Superior temporal gyrus (tissue), 1 donor: ENCODE measurements around the gene TAF9.
"Not testable (repeated sequence)": the region's sequence is repeated elsewhere in the genome, so short reads cannot be mapped to it uniquely, and the experiment has no call there.

Experiments used
- DNase-seq: peaks from one replicate; pipeline ENCODE4 v3.0.0-alpha.2; 2016; ENCODE audit errors: extremely low spot score

TAF9 gene, protein sequence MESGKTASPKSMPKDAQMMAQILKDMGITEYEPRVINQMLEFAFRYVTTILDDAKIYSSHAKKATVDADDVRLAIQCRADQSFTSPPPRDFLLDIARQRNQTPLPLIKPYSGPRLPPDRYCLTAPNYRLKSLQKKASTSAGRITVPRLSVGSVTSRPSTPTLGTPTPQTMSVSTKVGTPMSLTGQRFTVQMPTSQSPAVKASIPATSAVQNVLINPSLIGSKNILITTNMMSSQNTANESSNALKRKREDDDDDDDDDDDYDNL

GRCh38 chr5:69369340-69370121, at the start of gene TAF9, which contains the start of the genes AK6 and RAD17:
Gene TAF9 (minus strand): TSS chr5:69369520. CDS start chr5:69365737, 3,783 bp downstream.
Gene AK6 (minus strand): TSS chr5:69369520. CDS start chr5:69369490, 30 bp downstream.
Gene RAD17 (plus strand): TSS chr5:69369818. CDS start chr5:69372209, 2,391 bp downstream.
- peak; percentile 88 for DNase-seq

GRCh38 chr5:69418554-69418953, 49.2 kb upstream of the TAF9 start:
- DNase-seq = no peak

DNA sequence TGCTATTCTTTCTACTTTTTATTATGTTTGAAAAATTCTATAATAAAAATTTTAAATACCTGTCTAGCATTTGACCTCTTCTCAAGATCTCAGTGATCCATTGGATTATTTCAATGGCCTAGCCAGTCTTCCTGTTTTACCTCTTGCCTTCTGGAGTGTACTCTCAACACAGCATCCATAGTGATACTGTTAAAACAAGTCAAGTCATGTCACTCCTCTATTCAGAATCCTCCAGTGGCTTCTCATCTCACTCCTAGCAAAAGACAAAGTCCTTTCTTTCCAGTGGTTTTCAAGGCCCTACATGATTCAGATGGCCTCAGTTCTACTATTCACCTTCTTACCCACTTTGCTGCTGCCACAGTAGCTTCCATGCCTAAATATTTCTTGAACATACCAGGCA, 47.4 kb upstream of the TAF9 start:
- no peak for DNase-seq

DNA sequence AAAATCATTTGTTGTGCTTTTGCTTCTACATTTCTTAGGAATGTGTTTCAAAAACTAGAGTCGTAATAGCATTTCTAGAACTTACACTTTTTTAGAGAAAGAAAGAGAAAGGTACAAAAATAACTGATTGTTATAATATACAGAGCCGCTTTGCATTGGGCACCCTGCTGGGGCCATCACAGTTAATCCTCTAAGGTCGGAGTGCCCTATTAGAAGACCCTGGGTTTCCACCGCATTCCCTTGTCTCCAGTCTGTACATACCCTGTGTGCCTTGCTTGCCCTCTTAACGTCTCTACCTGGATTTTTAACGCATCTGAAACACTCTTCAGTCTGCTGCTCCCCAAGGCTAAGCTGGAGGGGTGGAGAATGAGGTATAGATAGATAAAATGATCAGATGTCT, 46.9 kb upstream of the TAF9 start:
- no peak for DNase-seq

GRCh38 chr5:69415584-69415958, 46.3 kb upstream of the TAF9 start:
- DNase-seq = no peak

DNA sequence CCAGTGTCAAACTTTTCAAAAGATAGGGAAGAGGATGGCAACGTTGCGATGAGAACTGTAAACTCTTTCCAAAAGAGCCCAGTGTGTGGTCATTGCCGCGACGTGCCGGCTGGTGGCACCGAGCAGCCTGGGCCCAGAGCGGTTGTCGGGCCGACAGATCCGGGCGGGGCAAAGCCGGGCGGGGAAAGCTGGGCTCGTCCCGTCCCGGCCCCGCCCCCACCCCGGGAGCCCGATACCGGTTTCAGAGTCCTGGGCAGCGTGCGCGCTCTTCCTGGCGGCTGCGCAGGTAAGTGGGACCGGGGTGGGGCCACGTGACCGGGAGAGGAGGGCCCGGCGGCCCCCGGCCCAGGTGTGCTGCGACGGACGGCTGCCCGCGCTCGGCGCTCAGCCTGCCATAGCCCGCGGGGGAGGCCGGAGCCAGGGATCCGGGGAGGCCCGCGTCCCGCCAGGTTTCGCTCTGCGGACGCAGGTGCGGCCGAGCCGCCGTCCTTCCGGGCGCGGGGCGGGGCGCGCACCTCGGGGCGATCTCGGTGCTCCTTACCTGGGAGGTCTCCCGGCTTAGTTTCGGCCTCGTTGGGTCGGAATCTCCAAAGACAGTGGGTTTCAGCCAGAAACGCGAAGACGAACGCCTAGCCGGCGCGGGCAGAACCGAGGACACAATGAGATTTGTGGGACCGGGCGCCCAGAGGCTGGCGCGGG, 45.7 kb upstream of the TAF9 start, which contains the start of gene MARVELD2:
TSS of gene MARVELD2 (plus strand) at position 232 of the 699 bp plus-strand sequence. CDS start 4,270 bp downstream, outside the sequence.
- no peak for DNase-seq

DNA sequence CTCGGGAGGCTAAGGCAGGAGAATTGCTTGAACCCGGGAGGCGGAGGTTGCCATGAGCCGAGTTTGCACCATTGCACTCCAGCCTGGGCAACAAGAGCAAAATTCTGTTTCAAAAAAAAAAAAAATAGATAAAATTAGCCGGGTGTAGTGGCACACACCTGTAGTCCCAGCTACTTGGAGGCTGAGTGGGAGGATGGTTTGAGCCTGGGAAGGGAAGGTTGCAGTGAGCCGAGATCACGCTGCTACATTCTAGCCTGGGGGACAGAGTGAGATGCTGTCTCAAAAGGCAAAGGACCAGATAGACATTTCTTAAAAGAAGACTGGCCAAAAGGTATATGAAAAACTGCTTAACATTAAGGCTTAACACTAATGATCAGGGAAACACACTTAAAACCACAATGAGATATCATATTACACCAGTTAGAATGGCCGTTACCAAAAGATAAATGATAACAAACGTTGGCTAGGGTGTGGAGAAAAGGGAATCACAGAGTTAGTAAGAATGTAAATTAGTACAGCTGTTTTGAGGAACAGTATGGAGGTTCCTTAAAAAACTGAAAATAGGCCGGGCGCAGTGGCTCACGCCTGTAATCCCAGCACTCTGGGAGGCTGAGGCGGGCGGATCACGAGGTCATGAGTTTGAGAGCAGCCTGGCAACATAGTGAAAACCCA, 35.5 kb upstream of the TAF9 start:
- no peak for DNase-seq

DNA sequence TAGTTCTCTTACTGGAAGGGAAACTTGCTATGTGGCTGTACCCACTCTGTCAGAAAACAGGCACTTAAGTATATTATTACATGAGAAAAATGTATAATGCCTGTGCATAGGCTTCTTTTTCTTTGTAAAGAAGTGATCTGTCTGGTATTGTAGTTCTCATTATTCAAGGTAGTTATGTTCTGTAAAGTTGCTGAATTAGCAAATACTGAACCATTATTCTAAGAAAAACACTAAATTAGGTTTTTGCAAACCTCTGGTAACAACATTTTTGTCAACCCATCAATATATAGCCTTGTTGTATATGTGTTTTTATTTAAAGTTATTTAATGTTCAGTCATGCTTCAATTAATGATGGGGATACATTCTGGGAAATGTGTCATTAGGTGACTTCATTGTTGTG, 9.1 kb upstream of the TAF9 start:
- no peak for DNase-seq

DNA sequence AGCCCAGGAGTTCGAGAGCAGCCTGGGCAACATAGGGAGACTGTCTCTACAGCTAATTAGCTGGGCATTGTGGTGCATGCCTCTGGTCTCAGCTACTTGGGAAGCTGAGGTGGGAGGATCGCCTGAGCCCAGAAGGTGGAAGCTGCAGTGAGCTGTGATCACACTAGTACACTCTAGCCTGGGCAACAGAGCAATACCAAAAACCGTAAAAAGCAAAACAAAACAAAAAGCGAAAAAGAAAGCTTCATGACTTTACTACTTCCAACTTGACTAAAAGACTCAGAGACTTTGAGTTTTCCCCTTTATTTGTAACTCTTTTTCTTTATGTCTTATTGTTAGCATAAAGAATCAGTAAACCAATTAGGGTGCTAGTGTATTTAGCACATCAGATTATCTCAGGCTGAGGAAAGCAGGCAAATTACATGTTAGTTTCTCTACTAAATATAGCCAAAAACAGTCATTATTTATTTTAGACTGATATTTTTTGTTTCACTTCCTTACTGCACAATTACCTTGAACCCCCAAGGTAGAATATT, 5.7 kb upstream of the TAF9 start:
- no peak for DNase-seq

DNA sequence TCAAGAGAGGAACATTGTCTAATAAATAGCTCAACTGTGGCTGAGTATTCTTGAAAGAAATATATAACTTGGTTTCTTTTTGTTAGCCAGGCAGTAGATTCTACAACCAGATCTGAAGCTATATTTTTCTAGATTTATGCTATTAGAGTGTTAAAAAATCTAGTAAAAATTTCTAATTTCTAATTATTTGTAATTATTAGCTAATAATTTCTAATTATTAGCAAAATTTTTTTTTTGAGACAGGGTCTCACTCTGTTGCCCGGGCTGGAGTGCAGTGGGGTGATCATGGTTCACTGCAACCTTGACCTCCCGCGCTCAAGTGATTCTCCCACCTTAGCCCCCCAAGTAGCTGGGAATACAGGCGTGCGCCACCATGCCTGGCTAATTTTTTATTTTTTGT, 3.1 kb upstream of the TAF9 start:
- no peak for DNase-seq

- not testable (repeated sequence) for DNase-seq
These were observed 1.0 kb upstream of the TAF9 start for GRCh38 chr5:69370335-69370734.

DNA sequence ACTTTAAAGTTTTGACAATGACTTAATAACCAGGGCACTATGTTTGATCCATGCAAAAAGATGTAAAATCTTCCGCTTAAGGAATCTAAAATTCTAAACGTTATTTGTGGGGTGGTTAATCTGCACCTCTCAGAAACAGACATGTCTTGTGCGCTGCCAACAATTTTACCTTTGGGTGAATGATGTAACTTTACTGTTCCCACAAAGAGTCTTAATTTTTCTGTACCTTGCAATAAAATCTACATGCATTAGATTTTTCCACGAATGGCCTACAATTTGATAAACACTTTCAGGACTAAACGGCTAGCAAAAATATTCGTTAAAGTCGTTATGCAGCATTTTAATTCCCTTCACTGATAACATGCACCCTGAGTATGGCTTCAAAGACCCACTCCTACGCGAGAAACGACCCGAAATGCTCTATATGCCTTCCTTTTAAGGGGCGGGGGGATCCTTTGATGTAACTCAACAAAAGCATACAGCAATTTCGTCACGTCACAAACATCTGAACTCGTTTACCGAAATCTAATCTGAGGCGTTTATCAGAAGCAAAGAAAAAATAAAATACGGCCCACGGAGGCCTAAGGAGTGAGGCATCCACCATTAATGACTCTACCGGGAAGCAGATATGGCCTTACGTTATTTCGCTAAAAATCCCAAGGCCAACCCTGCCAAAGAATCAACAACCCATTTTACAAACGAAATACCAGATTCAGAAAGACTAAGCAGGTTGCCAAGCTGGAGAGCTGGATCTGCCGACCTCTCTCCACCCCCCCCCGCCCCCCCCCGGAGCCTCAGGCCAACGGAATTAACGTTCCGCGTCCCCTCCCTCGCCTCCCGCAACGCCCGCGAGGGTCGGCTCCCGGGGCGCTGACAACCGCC, 621 bp downstream of the TAF9 start:
- DNase-seq = peak; percentile 38

- no peak for DNase-seq
These were observed 1.5 kb downstream of the TAF9 start for GRCh38 chr5:69367697-69368279.

DNA sequence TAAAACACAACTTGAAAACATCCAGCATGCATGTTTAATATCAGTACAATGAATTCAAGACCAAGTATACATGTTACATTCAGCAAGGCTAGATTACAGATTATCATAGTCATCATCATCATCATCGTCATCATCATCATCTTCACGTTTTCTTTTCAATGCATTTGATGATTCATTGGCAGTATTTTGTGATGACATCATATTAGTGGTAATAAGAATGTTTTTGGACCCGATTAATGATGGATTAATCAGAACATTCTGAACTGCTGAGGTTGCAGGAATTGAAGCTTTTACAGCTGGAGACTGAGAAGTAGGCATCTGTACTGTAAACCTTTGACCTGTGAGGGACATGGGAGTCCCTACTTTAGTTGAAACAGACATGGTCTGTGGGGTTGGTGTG, 4.5 kb downstream of the TAF9 start:
- DNase-seq = no peak

- DNase-seq = no peak
These were observed 4.9 kb downstream of the TAF9 start for GRCh38 chr5:69364414-69364813.

GRCh38 chr5:69360442-69360841, 8.9 kb downstream of the TAF9 start:
- DNase-seq = no peak

GRCh38 chr5:69359699-69360098, 9.6 kb downstream of the TAF9 start:
- no peak for DNase-seq

GRCh38 chr5:69350664-69351063, 18.7 kb downstream of the TAF9 start:
- DNase-seq = no peak

- no peak for DNase-seq
These were observed 26.2 kb downstream of the TAF9 start for GRCh38 chr5:69343083-69343482.

DNA sequence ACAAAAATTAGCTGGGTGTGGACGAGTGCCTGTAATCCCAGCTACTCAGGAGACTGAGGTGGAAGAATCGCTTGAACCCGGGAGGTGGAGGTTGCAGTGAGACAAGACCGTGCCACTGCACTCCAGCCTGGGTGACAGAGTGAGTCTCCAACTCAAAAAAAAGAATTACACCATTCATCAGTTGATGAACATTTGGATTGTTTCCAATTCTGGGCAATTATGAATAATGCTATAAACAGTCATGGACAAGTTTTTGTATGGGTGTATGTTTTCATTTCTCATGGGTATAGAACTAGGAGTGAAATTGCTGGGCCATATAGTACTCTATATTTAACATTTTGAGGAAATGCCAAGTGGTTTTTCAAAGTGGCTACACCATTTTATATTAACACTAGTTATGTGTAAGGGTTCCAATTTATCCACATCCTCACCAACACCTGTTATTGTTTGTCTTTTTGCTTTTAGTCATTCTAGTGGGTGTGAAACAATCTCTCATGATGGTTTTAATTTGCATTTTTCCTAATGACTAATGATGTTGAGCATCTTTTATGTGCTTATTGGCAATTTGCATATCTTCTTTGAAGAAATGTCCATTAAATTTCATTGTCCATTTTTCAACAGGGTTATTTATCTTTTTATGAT, 27.7 kb downstream of the TAF9 start:
- no peak for DNase-seq
